ENCODE measurements around the gene GCLM. TPM values are rescaled to one million over a fixed set of nuclear protein-coding genes. Genes with fewer than 3 reads are reported as not detected.

GCLM gene
- total RNA-seq, 1 experiment from 2014 or later: 14.1 TPM

DNA sequence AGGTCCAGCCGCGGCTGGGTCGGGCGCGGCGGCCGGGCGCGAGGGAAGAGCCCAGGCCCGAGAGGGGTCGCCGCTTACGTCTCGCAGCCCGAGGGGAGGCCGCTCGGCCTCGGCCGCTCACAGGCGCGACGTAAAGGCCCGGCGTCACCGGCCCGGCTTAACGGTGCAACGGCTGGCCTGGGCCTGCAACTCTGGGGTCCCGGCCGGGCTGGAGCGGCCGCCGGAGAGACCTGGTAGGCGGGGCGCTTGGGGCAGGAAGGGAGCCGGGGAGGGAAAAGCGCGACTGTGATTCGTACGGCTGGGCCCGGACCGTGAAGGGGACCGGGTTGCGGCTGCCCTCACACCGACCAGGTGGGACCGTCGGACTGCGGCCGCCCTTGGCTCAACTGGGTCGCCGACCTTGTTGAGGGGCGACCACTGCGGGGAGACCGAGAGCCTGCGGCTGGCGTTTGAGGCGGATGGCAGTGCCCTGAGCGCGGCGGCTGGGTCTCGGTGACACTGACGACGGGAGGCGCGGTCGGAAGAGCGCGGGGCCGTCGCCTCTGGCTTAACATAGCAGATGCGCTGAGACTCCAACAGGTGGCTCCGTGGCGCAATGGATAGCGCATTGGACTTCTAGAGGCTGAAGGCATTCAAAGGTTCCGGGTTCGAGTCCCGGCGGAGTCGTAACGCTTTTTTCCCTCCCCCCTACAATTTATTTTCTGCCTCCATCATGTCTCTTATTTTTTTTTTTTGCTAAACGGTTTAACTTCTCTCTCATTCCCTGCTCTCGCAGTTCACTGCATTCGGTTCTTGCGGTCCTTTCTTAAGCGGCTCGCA, 62.0 kb downstream of the GCLM start (continued):
- TF ChIP-seq, protein P1, sequence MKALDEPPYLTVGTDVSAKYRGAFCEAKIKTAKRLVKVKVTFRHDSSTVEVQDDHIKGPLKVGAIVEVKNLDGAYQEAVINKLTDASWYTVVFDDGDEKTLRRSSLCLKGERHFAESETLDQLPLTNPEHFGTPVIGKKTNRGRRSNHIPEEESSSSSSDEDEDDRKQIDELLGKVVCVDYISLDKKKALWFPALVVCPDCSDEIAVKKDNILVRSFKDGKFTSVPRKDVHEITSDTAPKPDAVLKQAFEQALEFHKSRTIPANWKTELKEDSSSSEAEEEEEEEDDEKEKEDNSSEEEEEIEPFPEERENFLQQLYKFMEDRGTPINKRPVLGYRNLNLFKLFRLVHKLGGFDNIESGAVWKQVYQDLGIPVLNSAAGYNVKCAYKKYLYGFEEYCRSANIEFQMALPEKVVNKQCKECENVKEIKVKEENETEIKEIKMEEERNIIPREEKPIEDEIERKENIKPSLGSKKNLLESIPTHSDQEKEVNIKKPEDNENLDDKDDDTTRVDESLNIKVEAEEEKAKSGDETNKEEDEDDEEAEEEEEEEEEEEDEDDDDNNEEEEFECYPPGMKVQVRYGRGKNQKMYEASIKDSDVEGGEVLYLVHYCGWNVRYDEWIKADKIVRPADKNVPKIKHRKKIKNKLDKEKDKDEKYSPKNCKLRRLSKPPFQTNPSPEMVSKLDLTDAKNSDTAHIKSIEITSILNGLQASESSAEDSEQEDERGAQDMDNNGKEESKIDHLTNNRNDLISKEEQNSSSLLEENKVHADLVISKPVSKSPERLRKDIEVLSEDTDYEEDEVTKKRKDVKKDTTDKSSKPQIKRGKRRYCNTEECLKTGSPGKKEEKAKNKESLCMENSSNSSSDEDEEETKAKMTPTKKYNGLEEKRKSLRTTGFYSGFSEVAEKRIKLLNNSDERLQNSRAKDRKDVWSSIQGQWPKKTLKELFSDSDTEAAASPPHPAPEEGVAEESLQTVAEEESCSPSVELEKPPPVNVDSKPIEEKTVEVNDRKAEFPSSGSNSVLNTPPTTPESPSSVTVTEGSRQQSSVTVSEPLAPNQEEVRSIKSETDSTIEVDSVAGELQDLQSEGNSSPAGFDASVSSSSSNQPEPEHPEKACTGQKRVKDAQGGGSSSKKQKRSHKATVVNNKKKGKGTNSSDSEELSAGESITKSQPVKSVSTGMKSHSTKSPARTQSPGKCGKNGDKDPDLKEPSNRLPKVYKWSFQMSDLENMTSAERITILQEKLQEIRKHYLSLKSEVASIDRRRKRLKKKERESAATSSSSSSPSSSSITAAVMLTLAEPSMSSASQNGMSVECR (CRISPR knock-in tag; IDR thresholded peaks at IDR 0.05; ENCODE audit: borderline replicate concordance): peak; percentile 11; the same call in 1 of the 2 replicates
- TF ChIP-seq GABPB1 (CRISPR knock-in tag; IDR thresholded peaks at IDR 0.05) (0 out of 2 replicates have a peak, but pooled peaks have one; percentile 25), ZBTB21 (CRISPR knock-in tag; IDR thresholded peaks at IDR 0.05; ENCODE audit: borderline replicate concordance) (no peak), SMAD4 (CRISPR knock-in tag; IDR thresholded peaks at IDR 0.05) (no peak), RORB (CRISPR knock-in tag; IDR thresholded peaks at IDR 0.05) (no peak), HMGA2 (CRISPR knock-in tag; IDR thresholded peaks at IDR 0.05) (no peak), IRF2 (CRISPR knock-in tag; IDR thresholded peaks at IDR 0.05; ENCODE audit: borderline replicate concordance, low read depth) (no peak), TP53 (CRISPR knock-in tag; IDR thresholded peaks at IDR 0.05) (0 out of 2 replicates have a peak, but pooled peaks have one; percentile 55), ZNF232 (CRISPR knock-in tag; IDR thresholded peaks at IDR 0.05) (no peak; the same call in 1 of the 2 replicates), ZNF423 (CRISPR knock-in tag; IDR thresholded peaks at IDR 0.05) (no peak), NR2C2 (CRISPR knock-in tag; IDR thresholded peaks at IDR 0.05) (no peak), ZNF416 (CRISPR knock-in tag; IDR thresholded peaks at IDR 0.05) (peak; percentile 4; the same call in 1 of the 2 replicates), CREB1 (CRISPR knock-in tag; IDR thresholded peaks at IDR 0.05) (no peak), SOX15 (CRISPR knock-in tag; IDR thresholded peaks at IDR 0.05) (no peak), NFYB (CRISPR knock-in tag; conservative IDR thresholded peaks at IDR 0.05; ENCODE audit: low read depth) (no peak; the same call in none of the 2 replicates)
- TF ChIP-seq, protein P2, sequence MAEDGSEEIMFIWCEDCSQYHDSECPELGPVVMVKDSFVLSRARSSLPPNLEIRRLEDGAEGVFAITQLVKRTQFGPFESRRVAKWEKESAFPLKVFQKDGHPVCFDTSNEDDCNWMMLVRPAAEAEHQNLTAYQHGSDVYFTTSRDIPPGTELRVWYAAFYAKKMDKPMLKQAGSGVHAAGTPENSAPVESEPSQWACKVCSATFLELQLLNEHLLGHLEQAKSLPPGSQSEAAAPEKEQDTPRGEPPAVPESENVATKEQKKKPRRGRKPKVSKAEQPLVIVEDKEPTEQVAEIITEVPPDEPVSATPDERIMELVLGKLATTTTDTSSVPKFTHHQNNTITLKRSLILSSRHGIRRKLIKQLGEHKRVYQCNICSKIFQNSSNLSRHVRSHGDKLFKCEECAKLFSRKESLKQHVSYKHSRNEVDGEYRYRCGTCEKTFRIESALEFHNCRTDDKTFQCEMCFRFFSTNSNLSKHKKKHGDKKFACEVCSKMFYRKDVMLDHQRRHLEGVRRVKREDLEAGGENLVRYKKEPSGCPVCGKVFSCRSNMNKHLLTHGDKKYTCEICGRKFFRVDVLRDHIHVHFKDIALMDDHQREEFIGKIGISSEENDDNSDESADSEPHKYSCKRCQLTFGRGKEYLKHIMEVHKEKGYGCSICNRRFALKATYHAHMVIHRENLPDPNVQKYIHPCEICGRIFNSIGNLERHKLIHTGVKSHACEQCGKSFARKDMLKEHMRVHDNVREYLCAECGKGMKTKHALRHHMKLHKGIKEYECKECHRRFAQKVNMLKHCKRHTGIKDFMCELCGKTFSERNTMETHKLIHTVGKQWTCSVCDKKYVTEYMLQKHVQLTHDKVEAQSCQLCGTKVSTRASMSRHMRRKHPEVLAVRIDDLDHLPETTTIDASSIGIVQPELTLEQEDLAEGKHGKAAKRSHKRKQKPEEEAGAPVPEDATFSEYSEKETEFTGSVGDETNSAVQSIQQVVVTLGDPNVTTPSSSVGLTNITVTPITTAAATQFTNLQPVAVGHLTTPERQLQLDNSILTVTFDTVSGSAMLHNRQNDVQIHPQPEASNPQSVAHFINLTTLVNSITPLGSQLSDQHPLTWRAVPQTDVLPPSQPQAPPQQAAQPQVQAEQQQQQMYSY (CRISPR knock-in tag; IDR thresholded peaks at IDR 0.05): no peak
- TF ChIP-seq, protein P3, sequence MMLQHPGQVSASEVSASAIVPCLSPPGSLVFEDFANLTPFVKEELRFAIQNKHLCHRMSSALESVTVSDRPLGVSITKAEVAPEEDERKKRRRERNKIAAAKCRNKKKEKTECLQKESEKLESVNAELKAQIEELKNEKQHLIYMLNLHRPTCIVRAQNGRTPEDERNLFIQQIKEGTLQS (CRISPR knock-in tag; conservative IDR thresholded peaks at IDR 0.05): no peak
- TF ChIP-seq, protein P4, sequence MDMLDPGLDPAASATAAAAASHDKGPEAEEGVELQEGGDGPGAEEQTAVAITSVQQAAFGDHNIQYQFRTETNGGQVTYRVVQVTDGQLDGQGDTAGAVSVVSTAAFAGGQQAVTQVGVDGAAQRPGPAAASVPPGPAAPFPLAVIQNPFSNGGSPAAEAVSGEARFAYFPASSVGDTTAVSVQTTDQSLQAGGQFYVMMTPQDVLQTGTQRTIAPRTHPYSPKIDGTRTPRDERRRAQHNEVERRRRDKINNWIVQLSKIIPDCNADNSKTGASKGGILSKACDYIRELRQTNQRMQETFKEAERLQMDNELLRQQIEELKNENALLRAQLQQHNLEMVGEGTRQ (CRISPR knock-in tag; IDR thresholded peaks at IDR 0.05): no peak
- TF ChIP-seq, protein P5, sequence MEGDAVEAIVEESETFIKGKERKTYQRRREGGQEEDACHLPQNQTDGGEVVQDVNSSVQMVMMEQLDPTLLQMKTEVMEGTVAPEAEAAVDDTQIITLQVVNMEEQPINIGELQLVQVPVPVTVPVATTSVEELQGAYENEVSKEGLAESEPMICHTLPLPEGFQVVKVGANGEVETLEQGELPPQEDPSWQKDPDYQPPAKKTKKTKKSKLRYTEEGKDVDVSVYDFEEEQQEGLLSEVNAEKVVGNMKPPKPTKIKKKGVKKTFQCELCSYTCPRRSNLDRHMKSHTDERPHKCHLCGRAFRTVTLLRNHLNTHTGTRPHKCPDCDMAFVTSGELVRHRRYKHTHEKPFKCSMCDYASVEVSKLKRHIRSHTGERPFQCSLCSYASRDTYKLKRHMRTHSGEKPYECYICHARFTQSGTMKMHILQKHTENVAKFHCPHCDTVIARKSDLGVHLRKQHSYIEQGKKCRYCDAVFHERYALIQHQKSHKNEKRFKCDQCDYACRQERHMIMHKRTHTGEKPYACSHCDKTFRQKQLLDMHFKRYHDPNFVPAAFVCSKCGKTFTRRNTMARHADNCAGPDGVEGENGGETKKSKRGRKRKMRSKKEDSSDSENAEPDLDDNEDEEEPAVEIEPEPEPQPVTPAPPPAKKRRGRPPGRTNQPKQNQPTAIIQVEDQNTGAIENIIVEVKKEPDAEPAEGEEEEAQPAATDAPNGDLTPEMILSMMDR (IDR thresholded peaks at IDR 0.05): no peak
- TF ChIP-seq, protein P6, sequence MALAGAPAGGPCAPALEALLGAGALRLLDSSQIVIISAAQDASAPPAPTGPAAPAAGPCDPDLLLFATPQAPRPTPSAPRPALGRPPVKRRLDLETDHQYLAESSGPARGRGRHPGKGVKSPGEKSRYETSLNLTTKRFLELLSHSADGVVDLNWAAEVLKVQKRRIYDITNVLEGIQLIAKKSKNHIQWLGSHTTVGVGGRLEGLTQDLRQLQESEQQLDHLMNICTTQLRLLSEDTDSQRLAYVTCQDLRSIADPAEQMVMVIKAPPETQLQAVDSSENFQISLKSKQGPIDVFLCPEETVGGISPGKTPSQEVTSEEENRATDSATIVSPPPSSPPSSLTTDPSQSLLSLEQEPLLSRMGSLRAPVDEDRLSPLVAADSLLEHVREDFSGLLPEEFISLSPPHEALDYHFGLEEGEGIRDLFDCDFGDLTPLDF (CRISPR knock-in tag; IDR thresholded peaks at IDR 0.05): no peak
- TF ChIP-seq, protein P7, sequence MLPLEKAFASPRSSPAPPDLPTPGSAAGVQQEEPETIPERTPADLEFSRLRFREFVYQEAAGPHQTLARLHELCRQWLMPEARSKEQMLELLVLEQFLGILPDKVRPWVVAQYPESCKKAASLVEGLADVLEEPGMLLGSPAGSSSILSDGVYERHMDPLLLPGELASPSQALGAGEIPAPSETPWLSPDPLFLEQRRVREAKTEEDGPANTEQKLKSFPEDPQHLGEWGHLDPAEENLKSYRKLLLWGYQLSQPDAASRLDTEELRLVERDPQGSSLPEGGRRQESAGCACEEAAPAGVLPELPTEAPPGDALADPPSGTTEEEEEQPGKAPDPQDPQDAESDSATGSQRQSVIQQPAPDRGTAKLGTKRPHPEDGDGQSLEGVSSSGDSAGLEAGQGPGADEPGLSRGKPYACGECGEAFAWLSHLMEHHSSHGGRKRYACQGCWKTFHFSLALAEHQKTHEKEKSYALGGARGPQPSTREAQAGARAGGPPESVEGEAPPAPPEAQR (CRISPR knock-in tag; IDR thresholded peaks at IDR 0.05): no peak
- TF ChIP-seq, protein P8, sequence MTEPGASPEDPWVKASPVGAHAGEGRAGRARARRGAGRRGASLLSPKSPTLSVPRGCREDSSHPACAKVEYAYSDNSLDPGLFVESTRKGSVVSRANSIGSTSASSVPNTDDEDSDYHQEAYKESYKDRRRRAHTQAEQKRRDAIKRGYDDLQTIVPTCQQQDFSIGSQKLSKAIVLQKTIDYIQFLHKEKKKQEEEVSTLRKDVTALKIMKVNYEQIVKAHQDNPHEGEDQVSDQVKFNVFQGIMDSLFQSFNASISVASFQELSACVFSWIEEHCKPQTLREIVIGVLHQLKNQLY (CRISPR knock-in tag; IDR thresholded peaks at IDR 0.05): no peak
- TF ChIP-seq, protein P9, sequence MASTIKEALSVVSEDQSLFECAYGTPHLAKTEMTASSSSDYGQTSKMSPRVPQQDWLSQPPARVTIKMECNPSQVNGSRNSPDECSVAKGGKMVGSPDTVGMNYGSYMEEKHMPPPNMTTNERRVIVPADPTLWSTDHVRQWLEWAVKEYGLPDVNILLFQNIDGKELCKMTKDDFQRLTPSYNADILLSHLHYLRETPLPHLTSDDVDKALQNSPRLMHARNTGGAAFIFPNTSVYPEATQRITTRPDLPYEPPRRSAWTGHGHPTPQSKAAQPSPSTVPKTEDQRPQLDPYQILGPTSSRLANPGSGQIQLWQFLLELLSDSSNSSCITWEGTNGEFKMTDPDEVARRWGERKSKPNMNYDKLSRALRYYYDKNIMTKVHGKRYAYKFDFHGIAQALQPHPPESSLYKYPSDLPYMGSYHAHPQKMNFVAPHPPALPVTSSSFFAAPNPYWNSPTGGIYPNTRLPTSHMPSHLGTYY (CRISPR knock-in tag; IDR thresholded peaks at IDR 0.05): no peak
